K562 (cell line): ENCODE data around the gene SYNE2. TPM values are rescaled to one million over a fixed set of nuclear protein-coding genes. Genes with fewer than 3 reads are reported as not detected.
A peak's percentile ranks its signal among the peaks of the same experiment; 100 is the strongest.

Experiments used
- ATAC-seq: fragments of 200-7000 bp; cut with Tn5 transposase; 3 replicates; pipeline ENCODE4 v1.9.1; 2020; ENCODE audit warnings: moderate library complexity
- BruUV-seq: library from RNA; stranded (reverse); fragments of 400-500 nt; replicated peaks from 2 replicates; lab custom pipeline; 2021; lab: Mats Ljungman, UMichigan
- CTCF ChIA-PET: fragments of 300-600 bp; formaldehyde crosslinking; extraction: SDS; loops from one replicate; lab custom pipeline; 2021; ENCODE audit warnings: low intra/inter-chr PET ratio; lab: Yijun Ruan, JAX
- POLR2A ChIA-PET: fragments of 300-600, 350-650 bp; sonication (Branson Sonifier 250); formaldehyde crosslinking; extraction: SDS; loops from one replicate; lab custom pipeline; 2021; ENCODE audit warnings: antibody characterized with exemption, inconsistent platforms; lab: Yijun Ruan, JAX
- DNase-seq, 4 experiments: peaks; one replicate each; pipeline versions ENCODE4 v3.0.0 to v3.0.0-alpha.2; 2011 to 2018; ENCODE audit warnings: low spot score in 3 of 4, mixed read lengths in 3 of 4; ENCODE audit errors: extremely low read depth in 1 of 4
- FAIRE-seq: peaks from 2 replicates; lab custom pipeline; 2011; peaks lifted over from hg19 to GRCh38; lab: Jason Lieb, UNC
- H2AFZ ChIP-seq: 2 replicates; pipeline ENCODE4 v1.6.0; 2011; ENCODE audit warnings: low read depth, low read length, control low read depth, inconsistent platforms
- H3K27ac ChIP-seq: fragments of 200-600 bp; 3 replicates; pipeline ENCODE4 v1.8.0; 2011; ENCODE audit warnings: low read depth, mild to moderate bottlenecking, control low read depth, inconsistent platforms, low read length, moderate library complexity, mixed read lengths; ENCODE audit errors: extremely low read depth
- H3K27me3 ChIP-seq, 2 experiments: fragments of 300-600 bp in 1 of 2; 2 replicates in 1 of 2; 3 replicates in 1 of 2; pipeline versions ENCODE4 v1.6.0 to v1.8.0; 2011; ENCODE audit warnings: inconsistent platforms in 2 of 2, low read length in 2 of 2, mild to moderate bottlenecking in 1 of 2, mixed read lengths in 1 of 2, moderate library complexity in 1 of 2; ENCODE audit not compliant: control insufficient read depth in 2 of 2, insufficient read depth in 2 of 2
- H3K36me3 ChIP-seq: fragments of 300-600 bp; 3 replicates; pipeline ENCODE4 v1.8.0; 2011; ENCODE audit warnings: mild to moderate bottlenecking, low read length, inconsistent platforms; ENCODE audit not compliant: control insufficient read depth, insufficient read depth
- H3K4me1 ChIP-seq, 2 experiments: fragments of 200-600 bp in 1 of 2; replicated peaks in 1 of 2; 2 replicates in 1 of 2; 3 replicates in 1 of 2; pipeline versions ENCODE4 v1.5.1 to v1.8.0; 2011; ENCODE audit warnings: inconsistent platforms in 2 of 2, low read length in 2 of 2, mild to moderate bottlenecking in 1 of 2, mixed read lengths in 1 of 2, moderate library complexity in 1 of 2; ENCODE audit not compliant: control insufficient read depth in 2 of 2, insufficient read depth in 2 of 2
- H3K4me2 ChIP-seq: 2 replicates; pipeline ENCODE4 v1.6.1; 2011; ENCODE audit warnings: low read length, control low read depth, inconsistent platforms, mixed read lengths; ENCODE audit not compliant: insufficient read depth
- H3K4me3 ChIP-seq: fragments of 200-600 bp; sonication (generic), shearing (Covaris generic); 2 replicates; pipeline ENCODE4 v1.5.1; 2016; ENCODE audit warnings: control low read depth, inconsistent platforms
- H3K79me2 ChIP-seq: fragments of 200-600 bp; 3 replicates; pipeline ENCODE4 v1.8.0; 2011; ENCODE audit warnings: low read length, inconsistent platforms; ENCODE audit not compliant: control insufficient read depth, insufficient read depth
- H3K9ac ChIP-seq, 2 experiments: 2 replicates each; pipeline versions ENCODE4 v1.6.0 to v1.6.1; 2011; ENCODE audit warnings: low read depth in 2 of 2, low read length in 2 of 2, control low read depth in 1 of 2, inconsistent platforms in 1 of 2, mild to moderate bottlenecking in 1 of 2, mixed read lengths in 1 of 2; ENCODE audit not compliant: insufficient read depth in 1 of 2
- H3K9me1 ChIP-seq: one replicate; pipeline ENCODE4 v1.6.0; 2011; ENCODE audit warnings: inconsistent platforms, mild to moderate bottlenecking, low read length, moderate library complexity; ENCODE audit not compliant: control insufficient read depth, insufficient read depth
- H3K9me3 ChIP-seq: replicated peaks from 2 replicates; pipeline ENCODE4 v1.5.1; 2011; ENCODE audit warnings: low read depth, low read length, inconsistent platforms; ENCODE audit not compliant: control insufficient read depth, insufficient read depth
- H4K20me1 ChIP-seq: replicated peaks from 2 replicates; pipeline ENCODE4 v1.6.1; 2011; ENCODE audit warnings: low read length, inconsistent platforms, mixed read lengths; ENCODE audit not compliant: control insufficient read depth, insufficient read depth
- POLR2G ChIP-seq: fragments of 200-400 bp; formaldehyde crosslinking; IDR thresholded peaks from 2 replicates; pipeline ENCODE4 v1.6.1; 2017; ENCODE audit warnings: low read depth, mild to moderate bottlenecking, antibody characterized with exemption, low read length, moderate library complexity
- PRPF4 ChIP-seq: fragments of 200-400 bp; formaldehyde crosslinking; IDR thresholded peaks from one replicate; pipeline ENCODE4 v1.6.1; 2017; ENCODE audit warnings: low read length, low read depth, mild to moderate bottlenecking; ENCODE audit not compliant: insufficient read depth, poor library complexity, severe bottlenecking
- SPI1 ChIP-seq: IDR thresholded peaks from 2 replicates; pipeline ENCODE4 v1.6.1; 2011; ENCODE audit warnings: low read depth, low read length, control low read depth, borderline replicate concordance
- TRIM24 ChIP-seq, 2 experiments: fragments of 450-650 bp; IDR thresholded peaks; 2 replicates each; pipeline ENCODE4 v1.6.1; 2016
- WGBS: fragments of 100-300 bp; shearing (Covaris generic); methylation state at CpG from one replicate; pipeline ENCODE4 v1.1.6; 2016; ENCODE audit warnings: low coverage, mixed read lengths; ENCODE audit not compliant: insufficient coverage; ENCODE audit errors: missing lambda C conversion rate; 5-methylcytosine and 5-hydroxymethylcytosine counted together
- in situ Hi-C: fragments of 300-500 bp; cut with MboI; formaldehyde crosslinking; loops from 4 replicates; pipeline ENCODE4 v1.15.0; 2018; ENCODE audit warnings: inconsistent platforms, mixed read lengths
- intact Hi-C: fragments of 100-400 bp; cut with micrococcal nuclease; formaldehyde crosslinking; loops from 2 replicates; pipeline ENCODE4 v1.14.2; 2022
- polyA plus RNA-seq, 8 experiments: library from polyadenylated mRNA; depleted of rRNA in 4 of 8; stranded (reverse) in 5 of 8; unstranded in 3 of 8; fragments of >200 nt; fragmentation: Nextera tagmentation in 2 of 8; fragmentation: Illumina TruSeq in 1 of 8; extraction: Ambion mirVana in 2 of 8; extraction: Trizol in 1 of 8; gene quantifications; 2 replicates each; pipeline versions ENCODE4 v1.2.1 to v1.2.3, GENCODE V29; 2011 to 2014; ENCODE audit warnings: inconsistent platforms in 1 of 8, missing spikeins in 1 of 8
- total RNA-seq, 7 experiments: library from RNA; depleted of rRNA in 6 of 7; stranded (reverse); fragments of >200 nt in 6 of 7; fragmentation: Illumina TruSeq in 2 of 7; extraction: Trizol in 2 of 7; gene quantifications; 2 replicates each; pipeline versions ENCODE4 v1.2.1 to v1.2.3, GENCODE V29; 2011 to 2021; ENCODE audit warnings: low replicate concordance in 1 of 7
- TF ChIP-seq, protein P1 (sequence below): sonication (generic); formaldehyde crosslinking; IDR thresholded peaks from 2 replicates; pipeline ENCODE4 v1.8.1; 2023; ENCODE audit warnings: missing genetic modification reagents, mild to moderate bottlenecking, borderline replicate concordance
- TF ChIP-seq, protein P2 (sequence below): fragments of 250-450 bp; sonication (Bioruptor Pico); IDR thresholded peaks from 2 replicates; pipeline ENCODE4 v1.5.0; 2020; ENCODE audit warnings: mild to moderate bottlenecking
- TF ChIP-seq, protein P3 (sequence below): fragments of 450-650 bp; IDR thresholded peaks from 2 replicates; pipeline ENCODE4 v1.6.1; 2018; ENCODE audit warnings: mild to moderate bottlenecking, low read depth; ENCODE audit not compliant: partially characterized antibody

The SYNE2 gene
- total and polyA plus RNA-seq, 9 of the 15 experiments (the other 6 are each of a cell fraction or from before 2014, with no cell fraction given) = 0.06 to 0.53 (median 0.11) TPM

DNA sequence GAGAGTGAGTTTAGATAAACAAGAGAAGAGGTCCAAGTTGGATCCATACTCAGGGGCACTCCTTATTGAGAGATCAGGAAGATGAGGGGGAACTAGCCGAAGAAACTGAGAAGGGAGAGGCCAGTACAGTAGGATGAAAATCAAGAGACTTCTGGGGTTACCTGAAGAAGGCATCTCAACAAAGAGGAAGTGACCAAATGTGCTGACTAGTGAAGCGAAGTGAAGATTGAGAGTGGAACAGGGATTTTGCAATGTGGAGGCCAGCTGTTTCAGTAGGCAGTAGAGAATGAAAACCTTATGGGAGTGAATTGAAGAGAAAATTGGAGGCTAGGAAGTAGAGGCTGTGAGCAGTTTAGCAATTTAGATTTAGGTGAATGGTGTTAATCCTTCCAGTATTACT is 153.0 kb downstream of the SYNE2 start:
- H3K4me1 ChIP-seq = no peaks in the 10 kb centered on the region
- no peak for ATAC-seq
- intact Hi-C loops (no loop called here), in situ Hi-C loops (loop anchor here (25.0 kb wide), 1 partner anchor 306 kb away; no protein-coding TSS in a partner anchor)
- no peak for DNase-seq
- no peaks in the 10 kb centered on the region for H4K20me1 ChIP-seq
- whole genome bisulfite sequencing = 5% methylated on average over 2 of the region's 2 CpGs
- H3K4me3 ChIP-seq = no peak overlapping the region
- no TSS peak for BruUV-seq
- no peak overlapping the region for H3K27ac ChIP-seq
- H2AFZ ChIP-seq = no peak overlapping the region
- no peaks in the 10 kb centered on the region for H3K79me2 ChIP-seq
- no peak for TF ChIP-seq PRPF4
- TF ChIP-seq SPI1 = peak; percentile 64
- TF ChIP-seq, all 486 proteins: peak for 1
- ChIA-PET CTCF (no interaction called here), POLR2A (no interaction called here)
- H3K9me1 ChIP-seq = no peaks in the 10 kb centered on the region
- H3K9ac ChIP-seq = no peak overlapping the region
- no peak overlapping the region for H3K4me2 ChIP-seq
- H3K9me3 ChIP-seq = no peaks in the 10 kb centered on the region
- no peaks in the 10 kb centered on the region for H3K36me3 ChIP-seq
- no peaks in the 10 kb centered on the region; a peak in 1 of 5 replicates for H3K27me3 ChIP-seq
- no peak for FAIRE-seq

DNA sequence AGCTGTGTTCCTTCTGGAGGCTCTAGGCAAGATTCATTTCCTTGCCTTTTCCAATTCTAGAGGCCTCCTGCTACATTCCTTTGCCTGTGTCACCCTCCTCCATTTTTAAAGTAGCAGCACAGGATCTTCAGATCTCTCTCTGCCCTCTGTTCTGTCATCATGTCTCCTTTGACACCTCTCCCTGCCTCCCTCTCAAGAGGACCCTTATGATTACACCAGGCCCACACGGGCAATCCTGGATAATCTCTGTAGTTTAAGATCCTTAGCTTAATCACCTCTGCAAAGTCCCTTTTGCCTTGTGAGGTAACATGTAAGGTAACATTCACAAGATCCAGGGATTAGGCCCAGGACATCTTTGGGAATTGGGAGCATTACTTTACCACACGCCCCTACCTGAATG is 155.2 kb downstream of the SYNE2 start:
- Histone ChIP-seq H3K4me3 (no peak overlapping the region), H2AFZ (no peak overlapping the region), H3K4me1 (no peaks in the 10 kb centered on the region), H3K4me2 (no peak overlapping the region), H3K9ac (no peak overlapping the region), H3K36me3 (no peaks in the 10 kb centered on the region), H3K27ac (no peak overlapping the region), H3K9me3 (no peaks in the 10 kb centered on the region), H3K27me3 (no peaks in the 10 kb centered on the region; a peak in 1 of 5 replicates), H4K20me1 (no peaks in the 10 kb centered on the region), H3K79me2 (no peaks in the 10 kb centered on the region), H3K9me1 (no peaks in the 10 kb centered on the region)
- WGBS = 0% methylated on average over 2 of the region's 2 CpGs
- DNase-seq (no peak), FAIRE-seq (no peak), ATAC-seq (no peak)
- in situ Hi-C loops (loop anchor here (25.0 kb wide), 1 partner anchor 304 kb away; no protein-coding TSS in a partner anchor), intact Hi-C loops (no loop called here)
- POLR2A ChIA-PET = interaction anchor here (0.6 kb wide), 1 partner anchor 23 kb away, joined by 3 read pairs; no protein-coding TSS in a partner anchor
- no TSS peak for BruUV-seq
- CTCF ChIA-PET = no interaction called here
- TF ChIP-seq, protein P1, sequence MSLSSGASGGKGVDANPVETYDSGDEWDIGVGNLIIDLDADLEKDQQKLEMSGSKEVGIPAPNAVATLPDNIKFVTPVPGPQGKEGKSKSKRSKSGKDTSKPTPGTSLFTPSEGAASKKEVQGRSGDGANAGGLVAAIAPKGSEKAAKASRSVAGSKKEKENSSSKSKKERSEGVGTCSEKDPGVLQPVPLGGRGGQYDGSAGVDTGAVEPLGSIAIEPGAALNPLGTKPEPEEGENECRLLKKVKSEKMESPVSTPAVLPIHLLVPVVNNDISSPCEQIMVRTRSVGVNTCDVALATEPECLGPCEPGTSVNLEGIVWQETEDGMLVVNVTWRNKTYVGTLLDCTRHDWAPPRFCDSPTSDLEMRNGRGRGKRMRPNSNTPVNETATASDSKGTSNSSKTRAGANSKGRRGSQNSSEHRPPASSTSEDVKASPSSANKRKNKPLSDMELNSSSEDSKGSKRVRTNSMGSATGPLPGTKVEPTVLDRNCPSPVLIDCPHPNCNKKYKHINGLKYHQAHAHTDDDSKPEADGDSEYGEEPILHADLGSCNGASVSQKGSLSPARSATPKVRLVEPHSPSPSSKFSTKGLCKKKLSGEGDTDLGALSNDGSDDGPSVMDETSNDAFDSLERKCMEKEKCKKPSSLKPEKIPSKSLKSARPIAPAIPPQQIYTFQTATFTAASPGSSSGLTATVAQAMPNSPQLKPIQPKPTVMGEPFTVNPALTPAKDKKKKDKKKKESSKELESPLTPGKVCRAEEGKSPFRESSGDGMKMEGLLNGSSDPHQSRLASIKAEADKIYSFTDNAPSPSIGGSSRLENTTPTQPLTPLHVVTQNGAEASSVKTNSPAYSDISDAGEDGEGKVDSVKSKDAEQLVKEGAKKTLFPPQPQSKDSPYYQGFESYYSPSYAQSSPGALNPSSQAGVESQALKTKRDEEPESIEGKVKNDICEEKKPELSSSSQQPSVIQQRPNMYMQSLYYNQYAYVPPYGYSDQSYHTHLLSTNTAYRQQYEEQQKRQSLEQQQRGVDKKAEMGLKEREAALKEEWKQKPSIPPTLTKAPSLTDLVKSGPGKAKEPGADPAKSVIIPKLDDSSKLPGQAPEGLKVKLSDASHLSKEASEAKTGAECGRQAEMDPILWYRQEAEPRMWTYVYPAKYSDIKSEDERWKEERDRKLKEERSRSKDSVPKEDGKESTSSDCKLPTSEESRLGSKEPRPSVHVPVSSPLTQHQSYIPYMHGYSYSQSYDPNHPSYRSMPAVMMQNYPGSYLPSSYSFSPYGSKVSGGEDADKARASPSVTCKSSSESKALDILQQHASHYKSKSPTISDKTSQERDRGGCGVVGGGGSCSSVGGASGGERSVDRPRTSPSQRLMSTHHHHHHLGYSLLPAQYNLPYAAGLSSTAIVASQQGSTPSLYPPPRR (CRISPR knock-in tag) = no peak
- TF ChIP-seq, protein P2, sequence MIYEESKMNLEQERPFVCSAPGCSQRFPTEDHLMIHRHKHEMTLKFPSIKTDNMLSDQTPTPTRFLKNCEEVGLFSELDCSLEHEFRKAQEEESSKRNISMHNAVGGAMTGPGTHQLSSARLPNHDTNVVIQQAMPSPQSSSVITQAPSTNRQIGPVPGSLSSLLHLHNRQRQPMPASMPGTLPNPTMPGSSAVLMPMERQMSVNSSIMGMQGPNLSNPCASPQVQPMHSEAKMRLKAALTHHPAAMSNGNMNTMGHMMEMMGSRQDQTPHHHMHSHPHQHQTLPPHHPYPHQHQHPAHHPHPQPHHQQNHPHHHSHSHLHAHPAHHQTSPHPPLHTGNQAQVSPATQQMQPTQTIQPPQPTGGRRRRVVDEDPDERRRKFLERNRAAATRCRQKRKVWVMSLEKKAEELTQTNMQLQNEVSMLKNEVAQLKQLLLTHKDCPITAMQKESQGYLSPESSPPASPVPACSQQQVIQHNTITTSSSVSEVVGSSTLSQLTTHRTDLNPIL (CRISPR knock-in tag) = no peak
- TF ChIP-seq TRIM24 (IDR thresholded peaks at IDR 0.05) = no peak
- TF ChIP-seq POLR2G = no peak
- TF ChIP-seq, protein P3, sequence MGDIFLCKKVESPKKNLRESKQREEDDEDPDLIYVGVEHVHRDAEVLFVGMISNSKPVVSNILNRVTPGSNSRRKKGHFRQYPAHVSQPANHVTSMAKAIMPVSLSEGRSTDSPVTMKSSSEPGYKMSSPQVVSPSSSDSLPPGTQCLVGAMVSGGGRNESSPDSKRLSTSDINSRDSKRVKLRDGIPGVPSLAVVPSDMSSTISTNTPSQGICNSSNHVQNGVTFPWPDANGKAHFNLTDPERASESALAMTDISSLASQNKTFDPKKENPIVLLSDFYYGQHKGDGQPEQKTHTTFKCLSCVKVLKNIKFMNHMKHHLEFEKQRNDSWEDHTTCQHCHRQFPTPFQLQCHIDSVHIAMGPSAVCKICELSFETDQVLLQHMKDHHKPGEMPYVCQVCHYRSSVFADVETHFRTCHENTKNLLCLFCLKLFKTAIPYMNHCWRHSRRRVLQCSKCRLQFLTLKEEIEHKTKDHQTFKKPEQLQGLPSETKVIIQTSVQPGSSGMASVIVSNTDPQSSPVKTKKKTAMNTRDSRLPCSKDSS = no peak
